ENCODE data around the gene PLCG2. TPM values are rescaled to one million over a fixed set of nuclear protein-coding genes. Genes with fewer than 3 reads are reported as not detected.

PLCG2 gene
- total RNA-seq, 1 donor from 2014 or later = 6.9 TPM

GRCh38 chr16:81837312-81837751 is 58.2 kb downstream of the PLCG2 start:
- intact Hi-C loops (cut with micrococcal nuclease) = no loop called here
- Mint-ChIP-seq H3K27ac (no peak overlapping the region), H3K36me3 (ENCODE audit: low read depth) (no peaks in the 10 kb centered on the region), H3K9me3 (no peaks in the 10 kb centered on the region), H3K4me3 (no peak overlapping the region), H3K4me1 (peaks cover 6% of the 10 kb centered on the region), H3K27me3 (peaks cover 2% of the 10 kb centered on the region)
- DNase-seq = no peak

DNA sequence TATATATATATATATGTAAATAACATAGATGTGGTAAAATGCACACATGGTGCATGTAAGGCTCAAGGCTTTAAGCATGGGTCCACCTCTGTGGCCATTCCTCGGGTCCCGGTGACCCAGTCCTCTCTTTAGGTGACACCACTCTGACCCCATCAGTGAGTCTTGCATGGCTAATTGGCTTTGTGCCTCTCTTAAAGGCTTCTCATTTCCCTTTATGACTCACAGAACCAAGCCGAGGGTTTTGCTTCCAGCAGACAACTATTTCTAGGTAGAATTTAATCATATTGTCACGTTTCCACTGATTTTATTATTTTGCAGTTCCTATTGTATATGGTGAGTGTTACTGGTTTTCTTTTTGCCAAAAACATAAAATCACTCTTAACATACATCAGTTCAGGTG is 59.7 kb downstream of the PLCG2 start:
- Mint-ChIP-seq H3K4me1 (peaks cover 9% of the 10 kb centered on the region), H3K9me3 (no peaks in the 10 kb centered on the region), H3K36me3 (ENCODE audit: low read depth) (no peaks in the 10 kb centered on the region), H3K27me3 (peaks cover 5% of the 10 kb centered on the region), H3K27ac (no peak overlapping the region), H3K4me3 (no peak overlapping the region)
- DNase-seq = no peak
- intact Hi-C loops (cut with micrococcal nuclease) = no loop called here

DNA sequence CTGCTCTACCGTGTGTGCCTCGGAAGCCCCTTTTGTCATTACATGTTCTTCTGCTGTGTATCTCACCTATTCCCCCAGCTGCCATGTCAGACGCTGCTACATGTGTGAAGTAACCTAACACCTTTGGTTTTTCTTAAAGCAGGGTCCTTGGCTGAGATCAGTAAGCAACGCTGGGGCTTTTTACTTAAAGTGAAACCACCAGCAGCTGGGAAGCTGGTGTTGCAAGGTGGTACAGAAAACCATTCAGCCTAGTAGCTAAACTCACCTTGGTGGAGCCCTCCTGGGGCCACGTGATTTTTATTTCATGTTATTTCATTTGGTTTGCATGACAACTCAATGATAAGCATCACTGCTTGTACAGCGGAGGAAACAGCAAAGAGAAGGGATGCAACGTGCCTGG is 62.6 kb downstream of the PLCG2 start:
- Mint-ChIP-seq H3K36me3 (ENCODE audit: low read depth) (no peaks in the 10 kb centered on the region), H3K4me3 (no peak overlapping the region), H3K27ac (no peak overlapping the region), H3K9me3 (peaks cover 1% of the 10 kb centered on the region), H3K27me3 (peaks cover 5% of the 10 kb centered on the region), H3K4me1 (peaks cover 8% of the 10 kb centered on the region)
- intact Hi-C loops (cut with micrococcal nuclease) = no loop called here
- DNase-seq = no peak

GRCh38 chr16:81842564-81843242 is 63.6 kb downstream of the PLCG2 start:
- no peak overlapping the region for H3K4me3 Mint-ChIP-seq
- intact Hi-C loops (cut with micrococcal nuclease) = no loop called here
- no peaks in the 10 kb centered on the region for H3K36me3 Mint-ChIP-seq (ENCODE audit: low read depth)
- H3K4me1 Mint-ChIP-seq = peaks cover 6% of the 10 kb centered on the region
- no peak for DNase-seq
- no peak overlapping the region for H3K27ac Mint-ChIP-seq
- H3K27me3 Mint-ChIP-seq = peaks cover 6% of the 10 kb centered on the region
- H3K9me3 Mint-ChIP-seq = peaks cover 3% of the 10 kb centered on the region

DNA sequence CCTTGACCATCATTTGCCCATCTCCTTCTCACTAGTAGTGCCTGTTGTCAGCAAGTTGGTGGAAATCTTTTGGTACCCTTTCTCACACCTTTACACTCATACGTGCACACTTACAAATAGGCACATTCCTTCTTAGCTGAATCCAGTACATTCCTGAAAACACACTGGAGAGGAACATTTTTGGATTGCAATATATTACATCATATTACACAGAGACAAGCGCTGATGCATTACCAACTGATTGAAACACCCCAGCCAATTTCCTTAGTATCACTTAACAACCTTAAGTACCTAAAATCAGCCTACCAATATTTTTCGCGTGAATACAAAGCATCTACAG is 64.1 kb downstream of the PLCG2 start:
- no peak for DNase-seq
- intact Hi-C loops (cut with micrococcal nuclease) = no loop called here
- peaks cover 6% of the 10 kb centered on the region for H3K27me3 Mint-ChIP-seq
- no peak overlapping the region for H3K4me3 Mint-ChIP-seq
- peaks cover 3% of the 10 kb centered on the region for H3K9me3 Mint-ChIP-seq
- H3K27ac Mint-ChIP-seq = no peak overlapping the region
- H3K4me1 Mint-ChIP-seq = peaks cover 6% of the 10 kb centered on the region
- no peaks in the 10 kb centered on the region for H3K36me3 Mint-ChIP-seq (ENCODE audit: low read depth)

DNA sequence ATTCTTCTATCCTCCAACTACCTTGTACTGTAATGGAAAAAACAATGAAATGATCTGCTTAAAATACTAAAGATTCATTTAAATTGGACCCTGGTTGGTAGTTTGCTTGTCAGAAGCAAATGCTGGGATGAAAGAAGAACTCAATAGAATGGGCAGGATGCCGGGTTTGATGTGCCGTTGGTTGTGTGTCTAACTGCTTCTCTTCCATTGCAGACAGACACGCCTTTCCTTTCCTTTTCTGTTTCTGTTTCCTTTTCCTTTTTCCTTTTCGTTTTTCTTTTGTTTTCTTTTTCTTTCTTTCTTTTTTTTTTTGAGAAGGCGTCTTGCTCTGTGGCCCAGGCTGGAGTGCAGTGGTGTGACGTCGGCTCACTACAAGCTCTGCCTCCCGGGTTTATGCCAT is 64.6 kb downstream of the PLCG2 start:
- Mint-ChIP-seq H3K36me3 (ENCODE audit: low read depth) (no peaks in the 10 kb centered on the region), H3K4me3 (no peak overlapping the region), H3K27ac (no peak overlapping the region), H3K9me3 (peaks cover 3% of the 10 kb centered on the region), H3K4me1 (peaks cover 6% of the 10 kb centered on the region), H3K27me3 (peaks cover 6% of the 10 kb centered on the region)
- DNase-seq = no peak
- intact Hi-C loops (cut with micrococcal nuclease) = no loop called here

DNA sequence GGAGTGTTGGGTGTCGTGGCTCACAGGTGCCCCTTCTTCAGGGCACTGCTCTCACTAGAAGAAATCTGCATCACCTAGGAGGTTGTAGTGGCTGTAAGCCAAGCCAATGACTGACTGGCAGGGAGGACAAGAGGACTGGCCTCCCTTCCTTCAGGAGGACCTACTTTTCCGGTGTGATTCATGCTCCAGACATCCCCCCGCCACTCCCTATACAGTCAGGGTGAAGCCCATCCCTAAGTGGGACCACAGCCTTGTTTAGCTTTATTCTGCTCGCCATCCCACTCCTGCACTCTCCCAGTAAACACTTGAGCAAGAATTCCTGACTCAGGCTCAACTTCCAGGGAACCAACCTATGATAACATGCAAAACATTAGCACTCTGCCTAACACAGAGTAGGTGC is 67.0 kb downstream of the PLCG2 start:
- Mint-ChIP-seq H3K36me3 (ENCODE audit: low read depth) (no peaks in the 10 kb centered on the region), H3K27me3 (peaks cover 9% of the 10 kb centered on the region), H3K4me3 (no peak overlapping the region), H3K27ac (no peak overlapping the region), H3K9me3 (peaks cover 3% of the 10 kb centered on the region), H3K4me1 (peaks cover 5% of the 10 kb centered on the region)
- no peak for DNase-seq
- intact Hi-C loops (cut with micrococcal nuclease) = no loop called here

DNA sequence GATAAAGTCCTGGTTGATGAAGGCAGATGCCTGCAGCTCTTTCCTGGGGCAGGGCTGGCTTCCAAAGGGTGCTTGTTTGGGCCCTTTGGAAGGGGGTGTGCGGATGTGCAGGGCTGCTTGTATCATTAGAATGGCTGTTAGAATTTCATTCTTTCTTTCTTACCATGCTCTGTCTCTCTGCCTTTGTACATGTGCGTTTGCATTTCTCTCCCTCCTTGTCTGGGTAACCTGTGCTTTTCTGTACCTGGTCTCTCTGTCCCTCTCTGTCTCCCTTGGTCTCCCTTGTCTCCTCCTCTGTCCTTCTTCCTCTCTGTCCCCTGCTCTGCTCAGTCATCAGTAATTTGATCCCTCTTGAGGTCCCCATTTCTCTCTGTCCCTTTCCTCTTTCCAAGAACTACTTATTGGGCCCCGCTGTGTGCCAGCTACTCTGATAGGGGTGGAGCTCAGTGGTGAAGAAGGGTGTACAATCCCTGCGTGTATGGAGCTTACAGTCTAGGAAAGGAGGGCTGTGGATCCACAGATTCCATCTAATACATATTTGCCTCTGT is 69.3 kb downstream of the PLCG2 start:
- intact Hi-C loops (cut with micrococcal nuclease) = no loop called here
- Mint-ChIP-seq H3K4me3 (no peak overlapping the region), H3K4me1 (no peaks in the 10 kb centered on the region), H3K36me3 (ENCODE audit: low read depth) (no peaks in the 10 kb centered on the region), H3K27me3 (peaks cover 5% of the 10 kb centered on the region), H3K9me3 (peaks cover 3% of the 10 kb centered on the region), H3K27ac (no peak overlapping the region)
- DNase-seq = no peak

- H3K9me3 Mint-ChIP-seq = peaks cover 3% of the 10 kb centered on the region
- no peaks in the 10 kb centered on the region for H3K4me1 Mint-ChIP-seq
- peaks cover 5% of the 10 kb centered on the region for H3K27me3 Mint-ChIP-seq
- intact Hi-C loops (cut with micrococcal nuclease) = no loop called here
- no peak for DNase-seq
- no peak overlapping the region for H3K27ac Mint-ChIP-seq
- no peaks in the 10 kb centered on the region for H3K36me3 Mint-ChIP-seq (ENCODE audit: low read depth)
- H3K4me3 Mint-ChIP-seq = no peak overlapping the region
Measured at GRCh38 chr16:81850197-81850944, 71.3 kb downstream of the PLCG2 start.

- H3K36me3 Mint-ChIP-seq (ENCODE audit: low read depth) = no peaks in the 10 kb centered on the region
Measured at GRCh38 chr16:81852347-81852746, 73.3 kb downstream of the PLCG2 start.

GRCh38 chr16:81855552-81856153 is 76.6 kb downstream of the PLCG2 start:
- H3K36me3 Mint-ChIP-seq (ENCODE audit: low read depth) = no peaks in the 10 kb centered on the region
- H3K27me3 Mint-ChIP-seq = peaks cover 2% of the 10 kb centered on the region
- intact Hi-C loops (cut with micrococcal nuclease) = no loop called here
- H3K4me3 Mint-ChIP-seq = no peak overlapping the region
- H3K27ac Mint-ChIP-seq = no peak overlapping the region
- H3K9me3 Mint-ChIP-seq = no peaks in the 10 kb centered on the region
- H3K4me1 Mint-ChIP-seq = no peaks in the 10 kb centered on the region
- no peak for DNase-seq

More at GRCh38 chr16:81852347-81852746, 73.3 kb downstream of the PLCG2 start:
- Mint-ChIP-seq H3K4me3 (no peak overlapping the region), H3K4me1 (no peaks in the 10 kb centered on the region), H3K27me3 (peaks cover 5% of the 10 kb centered on the region), H3K27ac (no peak overlapping the region), H3K9me3 (no peaks in the 10 kb centered on the region)
- intact Hi-C loops (cut with micrococcal nuclease) = no loop called here
- no peak for DNase-seq

- Mint-ChIP-seq H3K4me1 (no peaks in the 10 kb centered on the region), H3K27ac (no peak overlapping the region), H3K27me3 (peaks cover 2% of the 10 kb centered on the region), H3K9me3 (no peaks in the 10 kb centered on the region), H3K36me3 (ENCODE audit: low read depth) (no peaks in the 10 kb centered on the region), H3K4me3 (no peak overlapping the region)
- DNase-seq = no peak
- intact Hi-C loops (cut with micrococcal nuclease) = no loop called here
Measured at GRCh38 chr16:81860287-81861266, 81.5 kb downstream of the PLCG2 start.

- Mint-ChIP-seq H3K4me3 (no peak overlapping the region), H3K27ac (no peak overlapping the region), H3K27me3 (peaks cover 2% of the 10 kb centered on the region), H3K4me1 (no peaks in the 10 kb centered on the region), H3K9me3 (no peaks in the 10 kb centered on the region), H3K36me3 (ENCODE audit: low read depth) (no peaks in the 10 kb centered on the region)
- no peak for DNase-seq
- intact Hi-C loops (cut with micrococcal nuclease) = no loop called here
Measured at GRCh38 chr16:81861503-81861902, 82.4 kb downstream of the PLCG2 start.
